ENCODE measurements around the gene ZNF414.

Gene ZNF414

DNA sequence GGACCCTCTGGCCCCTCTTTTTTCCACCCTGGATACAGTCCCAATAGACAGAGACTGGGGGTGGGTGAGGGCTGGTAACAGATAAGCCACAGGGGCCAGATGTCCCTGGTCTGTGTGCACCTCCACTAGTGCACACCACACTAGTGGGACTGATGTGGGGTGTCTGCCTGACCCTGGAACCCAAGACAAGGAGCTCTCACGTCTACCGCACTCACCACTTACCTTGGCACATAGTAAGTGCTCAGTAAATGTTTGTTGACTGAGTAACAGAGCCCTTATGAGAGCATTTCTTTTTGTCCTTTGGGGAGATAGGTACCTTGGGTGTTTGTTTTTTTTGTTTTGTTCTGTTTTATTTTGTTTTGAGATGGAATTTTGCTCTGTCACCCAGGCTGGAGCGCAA is 23.1 kb upstream of the ZNF414 start:
- H3K4me3 ChIP-seq (ENCODE audit: low read depth, low read length, poor library complexity, severe bottlenecking) = no peak overlapping the region
- H3K4me1 ChIP-seq (ENCODE audit: insufficient read depth, low read length, severe bottlenecking) = no peaks in the 10 kb centered on the region
- no peaks in the 10 kb centered on the region for H3K9me3 ChIP-seq (ENCODE audit: low read length)
- H3K36me3 ChIP-seq (ENCODE audit: insufficient read depth, low read length) = no peaks in the 10 kb centered on the region
- no peaks in the 10 kb centered on the region; the same call in 1 of the 2 replicates for H3K27me3 ChIP-seq (ENCODE audit: insufficient read depth, low read length)
- H4K20me1 ChIP-seq (ENCODE audit: insufficient read depth, low read length) = no peaks in the 10 kb centered on the region
- no peaks in the 10 kb centered on the region for H3K9me2 ChIP-seq (ENCODE audit: low read depth, low read length)
- H3K79me2 ChIP-seq (ENCODE audit: insufficient read depth, low read length) = no peaks in the 10 kb centered on the region
- TF ChIP-seq, protein P1, sequence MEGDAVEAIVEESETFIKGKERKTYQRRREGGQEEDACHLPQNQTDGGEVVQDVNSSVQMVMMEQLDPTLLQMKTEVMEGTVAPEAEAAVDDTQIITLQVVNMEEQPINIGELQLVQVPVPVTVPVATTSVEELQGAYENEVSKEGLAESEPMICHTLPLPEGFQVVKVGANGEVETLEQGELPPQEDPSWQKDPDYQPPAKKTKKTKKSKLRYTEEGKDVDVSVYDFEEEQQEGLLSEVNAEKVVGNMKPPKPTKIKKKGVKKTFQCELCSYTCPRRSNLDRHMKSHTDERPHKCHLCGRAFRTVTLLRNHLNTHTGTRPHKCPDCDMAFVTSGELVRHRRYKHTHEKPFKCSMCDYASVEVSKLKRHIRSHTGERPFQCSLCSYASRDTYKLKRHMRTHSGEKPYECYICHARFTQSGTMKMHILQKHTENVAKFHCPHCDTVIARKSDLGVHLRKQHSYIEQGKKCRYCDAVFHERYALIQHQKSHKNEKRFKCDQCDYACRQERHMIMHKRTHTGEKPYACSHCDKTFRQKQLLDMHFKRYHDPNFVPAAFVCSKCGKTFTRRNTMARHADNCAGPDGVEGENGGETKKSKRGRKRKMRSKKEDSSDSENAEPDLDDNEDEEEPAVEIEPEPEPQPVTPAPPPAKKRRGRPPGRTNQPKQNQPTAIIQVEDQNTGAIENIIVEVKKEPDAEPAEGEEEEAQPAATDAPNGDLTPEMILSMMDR (IDR thresholded peaks at IDR 0.05; ENCODE audit: low read length) = no peak
- no peak overlapping the region for H3K9ac ChIP-seq (ENCODE audit: low read length)
- H3K27ac ChIP-seq (ENCODE audit: low read depth, low read length, poor library complexity, severe bottlenecking) = no peak overlapping the region
- H2AFZ ChIP-seq (ENCODE audit: low read length) = no peak overlapping the region
- H3K4me2 ChIP-seq (ENCODE audit: low read length) = no peak overlapping the region
- H3F3A ChIP-seq (ENCODE audit: insufficient read depth, low read length) = no peaks in the 10 kb centered on the region

DNA sequence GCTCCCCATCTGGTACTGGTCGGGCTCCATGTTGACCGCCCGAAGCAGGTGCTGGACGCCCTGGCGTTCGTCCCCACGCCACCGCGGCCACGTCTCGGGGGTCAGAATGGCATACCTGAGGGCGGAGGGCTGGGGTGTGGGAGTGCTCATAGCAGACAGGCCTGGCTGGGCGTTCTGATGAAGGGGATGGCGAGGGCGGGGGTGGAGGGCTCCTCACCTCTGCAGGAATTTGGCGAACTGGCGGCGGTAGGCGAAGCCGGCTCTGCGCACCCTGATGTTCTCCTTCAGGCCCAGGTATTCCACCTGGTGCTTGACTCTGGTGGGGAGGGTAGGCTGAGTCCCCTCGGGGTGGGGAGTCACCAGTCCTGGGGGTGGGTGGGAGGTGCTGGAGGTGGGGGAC is 22.3 kb upstream of the ZNF414 start:
- no peak overlapping the region for H3K4me2 ChIP-seq (ENCODE audit: low read length)
- TF ChIP-seq EZH2 (IDR thresholded peaks at IDR 0.05; ENCODE audit: borderline replicate concordance, low read length) = no peak
- TF ChIP-seq, protein P1 (IDR thresholded peaks at IDR 0.05; ENCODE audit: low read length) = no peak
- no peaks in the 10 kb centered on the region for H3K36me3 ChIP-seq (ENCODE audit: insufficient read depth, low read length)
- no peaks in the 10 kb centered on the region for H3F3A ChIP-seq (ENCODE audit: insufficient read depth, low read length)
- H3K9me3 ChIP-seq (ENCODE audit: low read length) = no peaks in the 10 kb centered on the region
- no peak overlapping the region for H3K9ac ChIP-seq (ENCODE audit: low read length)
- no peaks in the 10 kb centered on the region; the same call in 1 of the 2 replicates for H3K27me3 ChIP-seq (ENCODE audit: insufficient read depth, low read length)
- H2AFZ ChIP-seq (ENCODE audit: low read length) = no peak overlapping the region
- no peaks in the 10 kb centered on the region for H3K4me1 ChIP-seq (ENCODE audit: insufficient read depth, low read length, severe bottlenecking)
- no peaks in the 10 kb centered on the region for H3K79me2 ChIP-seq (ENCODE audit: insufficient read depth, low read length)
- H3K9me2 ChIP-seq (ENCODE audit: low read depth, low read length) = no peaks in the 10 kb centered on the region
- H3K27ac ChIP-seq (ENCODE audit: low read depth, low read length, poor library complexity, severe bottlenecking) = no peak overlapping the region
- no peak overlapping the region for H3K4me3 ChIP-seq (ENCODE audit: low read depth, low read length, poor library complexity, severe bottlenecking)
- no peaks in the 10 kb centered on the region for H4K20me1 ChIP-seq (ENCODE audit: insufficient read depth, low read length)

DNA sequence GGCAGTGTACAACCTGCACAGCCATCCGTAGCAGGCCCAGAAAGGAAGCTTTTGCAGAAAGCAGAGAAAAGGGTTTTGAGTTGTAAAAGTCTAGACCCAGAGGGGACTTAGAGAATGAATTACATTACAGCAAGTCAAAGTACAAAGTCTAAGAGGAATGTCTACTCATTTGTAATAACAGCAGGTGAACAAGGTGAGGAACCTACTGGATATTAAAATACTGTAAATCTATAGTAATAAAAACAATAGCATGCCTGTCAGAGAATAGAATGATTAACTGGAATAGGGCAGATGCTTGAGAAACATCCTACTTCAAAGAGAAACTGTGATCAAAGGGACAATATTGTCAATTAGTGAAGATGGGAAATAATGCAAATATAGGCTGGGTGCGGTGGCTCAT is 18.3 kb upstream of the ZNF414 start:
- H3K4me3 ChIP-seq (ENCODE audit: low read depth, low read length, poor library complexity, severe bottlenecking) = no peak overlapping the region
- no peaks in the 10 kb centered on the region for H3K9me3 ChIP-seq (ENCODE audit: low read length)
- H3K27ac ChIP-seq (ENCODE audit: low read depth, low read length, poor library complexity, severe bottlenecking) = no peak overlapping the region
- H3K4me2 ChIP-seq (ENCODE audit: low read length) = no peak overlapping the region
- TF ChIP-seq, protein P1 (IDR thresholded peaks at IDR 0.05; ENCODE audit: low read length) = no peak
- TF ChIP-seq EZH2 (IDR thresholded peaks at IDR 0.05; ENCODE audit: borderline replicate concordance, low read length) = no peak
- H3K9ac ChIP-seq (ENCODE audit: low read length) = no peak overlapping the region
- H3F3A ChIP-seq (ENCODE audit: insufficient read depth, low read length) = no peaks in the 10 kb centered on the region
- no peaks in the 10 kb centered on the region for H3K36me3 ChIP-seq (ENCODE audit: insufficient read depth, low read length)
- no peaks in the 10 kb centered on the region for H3K4me1 ChIP-seq (ENCODE audit: insufficient read depth, low read length, severe bottlenecking)
- H4K20me1 ChIP-seq (ENCODE audit: insufficient read depth, low read length) = no peaks in the 10 kb centered on the region
- no peak overlapping the region for H2AFZ ChIP-seq (ENCODE audit: low read length)
- no peaks in the 10 kb centered on the region for H3K79me2 ChIP-seq (ENCODE audit: insufficient read depth, low read length)
- no peaks in the 10 kb centered on the region for H3K9me2 ChIP-seq (ENCODE audit: low read depth, low read length)
- no peaks in the 10 kb centered on the region; the same call in 1 of the 2 replicates for H3K27me3 ChIP-seq (ENCODE audit: insufficient read depth, low read length)
